Endothelial cell of umbilical vein (primary cell): ENCODE data around the gene CMA1. TPM values are rescaled to one million over a fixed set of nuclear protein-coding genes. Genes with fewer than 3 reads are reported as not detected.
"Not testable (repeated sequence)": the region's sequence is repeated elsewhere in the genome, so short reads cannot be mapped to it uniquely, and the experiment has no call there.

Experiments used
- BruUV-seq: library from RNA; stranded (reverse); fragments of 400-500 nt; replicated peaks from 2 replicates; lab custom pipeline; 2021; lab: Mats Ljungman, UMichigan
- CTCF ChIA-PET: fragments of 300-600, 350-600 bp; sonication (Branson Sonifier 250); formaldehyde crosslinking; loops from one replicate; lab custom pipeline; 2021; ENCODE audit warnings: antibody characterized with exemption, inconsistent platforms; lab: Charles Lee
- POLR2A ChIA-PET: fragments of 300-600, 350-600 bp; sonication (Branson Sonifier 250); formaldehyde crosslinking; loops from one replicate; lab custom pipeline; 2021; ENCODE audit warnings: antibody characterized with exemption, inconsistent platforms; lab: Charles Lee
- DNase-seq: peaks from one replicate; pipeline ENCODE4 v3.0.0-alpha.2; 2011; ENCODE audit warnings: low read depth, low spot score
- FAIRE-seq: peaks from 2 replicates; lab custom pipeline; 2011; peaks lifted over from hg19 to GRCh38; lab: Jason Lieb, UNC
- H2AFZ ChIP-seq: 2 replicates; pipeline ENCODE4 v1.6.0; 2012; ENCODE audit warnings: low read depth, low read length, control low read depth, inconsistent platforms
- H3K27ac ChIP-seq: 2 replicates; pipeline ENCODE4 v1.5.1; 2011; ENCODE audit warnings: low read depth, mild to moderate bottlenecking, control low read depth, low read length, moderate library complexity; ENCODE audit not compliant: insufficient read depth
- H3K27me3 ChIP-seq, 2 experiments: 2 replicates each; pipeline versions ENCODE4 v1.6.0 to v1.6.1; 2011; ENCODE audit warnings: low read length in 2 of 2, mixed read lengths in 1 of 2; ENCODE audit not compliant: control insufficient read depth in 2 of 2, insufficient read depth in 2 of 2
- H3K36me3 ChIP-seq, 2 experiments: 2 replicates in 1 of 2; 3 replicates in 1 of 2; pipeline ENCODE4 v1.5.1; 2011; ENCODE audit warnings: low read length in 2 of 2, mild to moderate bottlenecking in 1 of 2, moderate library complexity in 1 of 2; ENCODE audit not compliant: control insufficient read depth in 2 of 2, insufficient read depth in 2 of 2; ENCODE audit errors: extremely low read depth in 1 of 2
- H3K4me1 ChIP-seq: 3 replicates; pipeline ENCODE4 v1.5.1; 2011; ENCODE audit warnings: mild to moderate bottlenecking, low read length; ENCODE audit not compliant: control insufficient read depth, insufficient read depth; ENCODE audit errors: extremely low read depth
- H3K4me2 ChIP-seq: 2 replicates; pipeline ENCODE4 v1.6.1; 2011; ENCODE audit warnings: low read length, control low read depth, mixed read lengths; ENCODE audit not compliant: insufficient read depth
- H3K4me3 ChIP-seq, 3 experiments: fragments of 200-600 bp in 1 of 3; sonication (generic), shearing (Covaris generic) in 1 of 3; replicated peaks in 1 of 3; 2 replicates each; pipeline ENCODE4 v1.5.1; 2011 to 2016; ENCODE audit warnings: control low read depth in 3 of 3, low read length in 3 of 3, mild to moderate bottlenecking in 2 of 3, inconsistent platforms in 1 of 3, low read depth in 1 of 3, moderate library complexity in 1 of 3; ENCODE audit not compliant: insufficient read depth in 1 of 3
- H3K79me2 ChIP-seq: 2 replicates; pipeline ENCODE4 v1.6.0; 2012; ENCODE audit warnings: low read length, inconsistent platforms; ENCODE audit not compliant: control insufficient read depth, insufficient read depth
- H3K9ac ChIP-seq: replicated peaks from 2 replicates; pipeline ENCODE3; 2011; ENCODE audit warnings: low read length, control low read depth; ENCODE audit not compliant: insufficient read depth; ENCODE audit errors: extremely low read depth
- H3K9me1 ChIP-seq: replicated peaks from 3 replicates; pipeline ENCODE4 v1.6.0; 2011; ENCODE audit warnings: mild to moderate bottlenecking, low read length; ENCODE audit not compliant: control insufficient read depth, insufficient read depth; ENCODE audit errors: extremely low read depth
- H3K9me3 ChIP-seq: replicated peaks from 2 replicates; pipeline ENCODE4 v1.5.1; 2012; ENCODE audit warnings: low read length, inconsistent platforms; ENCODE audit not compliant: control insufficient read depth, insufficient read depth
- H4K20me1 ChIP-seq: replicated peaks from 2 replicates; pipeline ENCODE3; 2011; ENCODE audit warnings: mild to moderate bottlenecking, low read length; ENCODE audit not compliant: control insufficient read depth, insufficient read depth; ENCODE audit errors: extremely low read depth
- JUN ChIP-seq: IDR thresholded peaks from 2 replicates; pipeline ENCODE4 v1.6.1; 2011; ENCODE audit warnings: borderline replicate concordance, low read depth; ENCODE audit not compliant: insufficient read length, insufficient read depth
- dilution Hi-C: fragments of 300-500 bp; cut with MboI; formaldehyde crosslinking; loops from one replicate; pipeline ENCODE4 v1.15.0; 2019; ENCODE audit warnings: low sequenced_read_pairs; ENCODE audit not compliant: extremely low pct_ligation_motif_present
- intact Hi-C: fragments of 100-400 bp; cut with micrococcal nuclease; formaldehyde crosslinking; loops from one replicate; pipeline ENCODE4 v1.10.0; 2022
- polyA plus RNA-seq, 4 experiments: library from polyadenylated mRNA; depleted of rRNA in 3 of 4; stranded (reverse) in 3 of 4; unstranded in 1 of 4; fragments of >200 nt; gene quantifications; 2 replicates each; pipeline versions ENCODE4 v1.2.1 to v1.2.3, GENCODE V29; 2011 to 2012; ENCODE audit warnings: missing spikeins in 1 of 4
- total RNA-seq: library from RNA; stranded (reverse); gene quantifications from 2 replicates; pipeline ENCODE4 v1.2.3, GENCODE V29; 2021
- TF ChIP-seq, protein P1 (sequence below), 2 donors: IDR thresholded peaks; 1 replicate in 1 of 2; 2 replicates in 1 of 2; pipeline ENCODE4 v1.5.1; 2011; ENCODE audit warnings: low read length in 2 of 2, mild to moderate bottlenecking in 2 of 2, moderate library complexity in 2 of 2, control low read depth in 1 of 2, inconsistent platforms in 1 of 2, low read depth in 1 of 2; ENCODE audit not compliant: insufficient read depth in 1 of 2; ENCODE audit errors: extremely low read depth in 1 of 2
- TF ChIP-seq, protein P2 (sequence below): IDR thresholded peaks from 2 replicates; pipeline ENCODE4 v1.6.1; 2011; ENCODE audit not compliant: insufficient read depth, insufficient read length

The CMA1 gene
- total and polyA plus RNA-seq, 2 donors (not counting 3 experiments of a cell fraction or from before 2014, with no cell fraction given) = not detected

DNA sequence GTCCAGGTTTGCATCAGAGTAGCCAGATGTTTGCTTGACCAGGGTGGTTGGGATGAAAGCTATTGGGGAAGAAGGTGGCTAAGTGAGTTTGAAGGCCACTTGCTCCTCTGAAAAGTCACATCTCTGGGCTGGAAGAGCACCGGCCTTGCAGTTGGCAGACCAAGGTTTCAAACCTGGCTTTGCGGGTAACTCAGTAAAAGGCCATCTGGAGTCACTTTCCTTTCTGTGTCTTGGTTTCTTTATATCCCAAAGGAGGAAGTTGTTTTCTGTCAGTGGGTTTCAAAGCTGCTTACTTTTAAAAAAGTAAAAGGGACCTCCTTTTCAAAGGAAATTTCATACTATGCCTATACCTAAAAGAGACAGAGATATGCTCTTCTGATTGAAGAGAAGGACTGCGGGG, 26.2 kb upstream of the CMA1 start:
- Histone ChIP-seq H3K79me2 (no peaks in the 10 kb centered on the region), H2AFZ (no peak overlapping the region), H3K36me3 (no peaks in the 10 kb centered on the region), H3K4me1 (no peaks in the 10 kb centered on the region), H3K9me3 (no peaks in the 10 kb centered on the region), H3K4me2 (no peak overlapping the region), H3K27me3 (no peaks in the 10 kb centered on the region), H3K9ac (no peak overlapping the region), H3K4me3 (no peak overlapping the region), H3K27ac (no peak overlapping the region), H4K20me1 (no peaks in the 10 kb centered on the region), H3K9me1 (no peaks in the 10 kb centered on the region)
- dilution Hi-C loops (no loop called here), intact Hi-C loops (no loop called here)
- no peak for DNase-seq
- TF ChIP-seq JUN = no peak
- TF ChIP-seq, protein P1, sequence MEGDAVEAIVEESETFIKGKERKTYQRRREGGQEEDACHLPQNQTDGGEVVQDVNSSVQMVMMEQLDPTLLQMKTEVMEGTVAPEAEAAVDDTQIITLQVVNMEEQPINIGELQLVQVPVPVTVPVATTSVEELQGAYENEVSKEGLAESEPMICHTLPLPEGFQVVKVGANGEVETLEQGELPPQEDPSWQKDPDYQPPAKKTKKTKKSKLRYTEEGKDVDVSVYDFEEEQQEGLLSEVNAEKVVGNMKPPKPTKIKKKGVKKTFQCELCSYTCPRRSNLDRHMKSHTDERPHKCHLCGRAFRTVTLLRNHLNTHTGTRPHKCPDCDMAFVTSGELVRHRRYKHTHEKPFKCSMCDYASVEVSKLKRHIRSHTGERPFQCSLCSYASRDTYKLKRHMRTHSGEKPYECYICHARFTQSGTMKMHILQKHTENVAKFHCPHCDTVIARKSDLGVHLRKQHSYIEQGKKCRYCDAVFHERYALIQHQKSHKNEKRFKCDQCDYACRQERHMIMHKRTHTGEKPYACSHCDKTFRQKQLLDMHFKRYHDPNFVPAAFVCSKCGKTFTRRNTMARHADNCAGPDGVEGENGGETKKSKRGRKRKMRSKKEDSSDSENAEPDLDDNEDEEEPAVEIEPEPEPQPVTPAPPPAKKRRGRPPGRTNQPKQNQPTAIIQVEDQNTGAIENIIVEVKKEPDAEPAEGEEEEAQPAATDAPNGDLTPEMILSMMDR (IDR thresholded peaks at IDR 0.05; ENCODE audit: extremely low read depth in 1 of 2, insufficient read depth in 1 of 2, low read depth in 1 of 2, low read length in 2 of 2) = no peak
- TF ChIP-seq, protein P2, sequence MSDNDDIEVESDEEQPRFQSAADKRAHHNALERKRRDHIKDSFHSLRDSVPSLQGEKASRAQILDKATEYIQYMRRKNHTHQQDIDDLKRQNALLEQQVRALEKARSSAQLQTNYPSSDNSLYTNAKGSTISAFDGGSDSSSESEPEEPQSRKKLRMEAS = no peak
- no peak for FAIRE-seq
- CTCF ChIA-PET = no interaction called here
- POLR2A ChIA-PET = no interaction called here
- BruUV-seq = no TSS peak

DNA sequence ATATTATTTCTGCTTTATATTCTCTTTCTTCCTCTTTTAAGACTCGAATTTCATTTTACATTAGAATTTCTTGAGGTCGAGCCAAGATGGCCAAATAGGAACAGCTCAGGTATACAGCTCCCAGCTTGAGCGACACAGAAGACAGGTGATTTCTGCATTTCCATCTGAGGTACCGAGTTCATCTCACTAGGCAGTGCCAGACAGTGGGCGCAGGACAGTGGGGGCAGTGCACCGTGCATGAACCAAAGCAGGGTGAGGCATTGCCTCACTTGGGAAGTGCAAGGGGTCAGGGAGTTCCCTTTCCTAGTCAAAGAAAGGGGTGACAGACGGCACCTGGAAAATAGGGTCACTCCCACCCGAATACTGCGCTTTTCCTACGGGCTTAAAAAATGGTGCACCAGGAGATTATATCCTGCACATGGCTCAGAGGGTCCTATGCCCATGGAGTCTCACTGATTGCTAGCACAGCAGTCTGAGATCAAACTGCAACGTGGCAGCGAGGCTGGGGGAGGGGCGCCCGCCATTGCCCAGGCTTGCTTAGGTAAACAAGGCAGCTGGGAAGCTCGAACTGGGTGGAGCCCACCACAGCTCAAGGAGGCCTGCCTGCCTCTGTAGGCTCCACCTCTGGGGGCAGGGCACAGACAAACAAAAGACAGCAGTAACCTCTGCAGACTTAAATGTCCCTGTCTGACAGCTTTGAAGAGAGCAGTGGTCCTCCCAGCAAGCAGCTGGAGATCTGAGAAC, 18.0 kb upstream of the CMA1 start:
- H3K79me2 ChIP-seq, POLR2A ChIA-PET, FAIRE-seq, H3K4me2 ChIP-seq, intact Hi-C loops, dilution Hi-C loops, H3K36me3 ChIP-seq, BruUV-seq, CTCF ChIA-PET, H3K4me3 ChIP-seq, H4K20me1 ChIP-seq, H3K27me3 ChIP-seq, H3K9me3 ChIP-seq, H3K27ac ChIP-seq, H3K9me1 ChIP-seq, DNase-seq, H3K4me1 ChIP-seq, H3K9ac ChIP-seq, H2AFZ ChIP-seq: not testable (repeated sequence)
